ENCODE data around the gene CDK1.
"Not testable (repeated sequence)": the region's sequence is repeated elsewhere in the genome, so short reads cannot be mapped to it uniquely, and the experiment has no call there.

CDK1 gene

GRCh38 chr10:60828489-60828852 is 50.2 kb downstream of the CDK1 start:
- no peak overlapping the region for H3K4me3 ChIP-seq (ENCODE audit: low read depth, low read length)
- TF ChIP-seq, protein P1, sequence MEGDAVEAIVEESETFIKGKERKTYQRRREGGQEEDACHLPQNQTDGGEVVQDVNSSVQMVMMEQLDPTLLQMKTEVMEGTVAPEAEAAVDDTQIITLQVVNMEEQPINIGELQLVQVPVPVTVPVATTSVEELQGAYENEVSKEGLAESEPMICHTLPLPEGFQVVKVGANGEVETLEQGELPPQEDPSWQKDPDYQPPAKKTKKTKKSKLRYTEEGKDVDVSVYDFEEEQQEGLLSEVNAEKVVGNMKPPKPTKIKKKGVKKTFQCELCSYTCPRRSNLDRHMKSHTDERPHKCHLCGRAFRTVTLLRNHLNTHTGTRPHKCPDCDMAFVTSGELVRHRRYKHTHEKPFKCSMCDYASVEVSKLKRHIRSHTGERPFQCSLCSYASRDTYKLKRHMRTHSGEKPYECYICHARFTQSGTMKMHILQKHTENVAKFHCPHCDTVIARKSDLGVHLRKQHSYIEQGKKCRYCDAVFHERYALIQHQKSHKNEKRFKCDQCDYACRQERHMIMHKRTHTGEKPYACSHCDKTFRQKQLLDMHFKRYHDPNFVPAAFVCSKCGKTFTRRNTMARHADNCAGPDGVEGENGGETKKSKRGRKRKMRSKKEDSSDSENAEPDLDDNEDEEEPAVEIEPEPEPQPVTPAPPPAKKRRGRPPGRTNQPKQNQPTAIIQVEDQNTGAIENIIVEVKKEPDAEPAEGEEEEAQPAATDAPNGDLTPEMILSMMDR (IDR thresholded peaks at IDR 0.05; ENCODE audit: low read depth, low read length, missing control alignments) = no peak
- DNase-seq (ENCODE audit: low read depth) = no peak

DNA sequence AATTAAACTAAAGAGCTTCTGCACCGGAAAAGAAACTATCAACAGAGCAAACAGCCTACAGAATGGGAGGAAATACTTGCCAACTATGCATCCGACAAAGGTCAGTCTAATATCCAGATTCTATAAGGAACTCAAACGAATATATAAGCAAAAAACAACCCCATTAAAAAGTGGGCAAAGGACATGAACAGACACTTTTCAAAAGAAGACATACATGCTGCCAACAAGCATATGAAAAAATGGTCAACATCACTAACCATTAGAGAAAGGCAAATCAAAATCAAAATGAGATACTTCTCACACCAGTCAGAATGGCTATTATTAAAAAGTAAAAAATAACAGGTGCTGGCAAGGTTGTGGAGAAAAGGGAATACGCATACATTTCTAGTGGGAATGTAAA is 53.9 kb downstream of the CDK1 start:
- H3K4me3 ChIP-seq (ENCODE audit: low read depth, low read length); DNase-seq (ENCODE audit: low read depth): not testable (repeated sequence)

GRCh38 chr10:60834401-60834800 is 56.1 kb downstream of the CDK1 start:
- no peak for DNase-seq (ENCODE audit: low read depth)
- H3K4me3 ChIP-seq (ENCODE audit: low read depth, low read length) = no peak overlapping the region
- TF ChIP-seq, protein P1 (IDR thresholded peaks at IDR 0.05; ENCODE audit: low read depth, low read length, missing control alignments) = no peak

DNA sequence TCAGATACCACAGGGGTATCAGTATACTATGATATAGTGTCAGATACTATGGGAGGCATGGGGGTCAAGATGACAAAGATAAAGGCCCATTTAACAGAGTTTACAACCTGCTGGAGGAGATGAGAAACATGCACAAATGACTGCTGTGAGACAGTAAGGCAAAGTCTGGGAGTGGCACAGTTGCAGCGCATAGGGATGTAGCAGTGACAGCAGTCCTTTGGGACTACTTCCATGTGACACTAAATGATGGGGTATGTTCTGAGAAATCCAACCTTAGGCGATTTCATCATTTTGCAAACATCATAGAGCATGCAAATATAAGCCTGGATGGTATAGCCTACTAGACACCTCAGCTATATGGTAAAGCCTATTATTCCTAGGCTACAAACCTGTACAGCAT is 56.8 kb downstream of the CDK1 start:
- no peak overlapping the region for H3K4me3 ChIP-seq (ENCODE audit: low read depth, low read length)
- TF ChIP-seq, protein P1 (IDR thresholded peaks at IDR 0.05; ENCODE audit: low read depth, low read length, missing control alignments) = no peak

GRCh38 chr10:60841227-60841626 is 62.9 kb downstream of the CDK1 start:
- DNase-seq (ENCODE audit: low read depth); H3K4me3 ChIP-seq (ENCODE audit: low read depth, low read length): not testable (repeated sequence)

More for the DNA sequence above, 56.8 kb downstream of the CDK1 start:
- no peak for DNase-seq (ENCODE audit: low read depth)

DNA sequence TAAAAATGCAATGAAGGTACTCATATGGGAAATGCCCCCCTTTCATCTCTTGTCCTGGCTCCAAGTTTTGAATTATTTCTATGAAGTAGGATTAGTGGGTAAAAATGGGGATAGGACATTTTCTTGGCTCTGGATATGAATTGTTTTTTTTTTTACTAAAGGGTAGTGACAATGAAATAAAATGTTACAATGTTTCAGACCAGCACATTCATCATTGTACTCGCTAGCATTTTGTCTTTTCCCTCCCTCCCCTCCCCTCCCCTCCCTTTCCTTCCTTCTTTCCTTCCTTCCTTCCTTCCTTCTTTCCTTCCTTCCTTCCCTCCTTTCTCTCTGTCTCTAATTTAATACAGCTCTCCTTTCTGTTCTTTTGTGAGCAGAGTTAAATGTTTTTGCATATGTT is 64.4 kb downstream of the CDK1 start:
- DNase-seq (ENCODE audit: low read depth) = no peak
- no peak overlapping the region for H3K4me3 ChIP-seq (ENCODE audit: low read depth, low read length)
- TF ChIP-seq, protein P1 (IDR thresholded peaks at IDR 0.05; ENCODE audit: low read depth, low read length, missing control alignments) = no peak

All from GM12864 (cell line).